Heart left ventricle (tissue), 16 donors: ENCODE data around the gene RPAP3. TPM values are rescaled to one million over a fixed set of nuclear protein-coding genes. Genes with fewer than 3 reads are reported as not detected.

Experiments
- ATAC-seq, 4 donors: fragments of 200-7000 bp; cut with Tn5 transposase; one replicate each; pipeline ENCODE4 v1.9.1; 2020 to 2022; ENCODE audit warnings: moderate library complexity in 4 of 4, mild to moderate bottlenecking in 3 of 4, moderate number of reproducible peaks in 1 of 4
- DNase-seq, 5 donors: peaks; one replicate each; pipeline ENCODE4 v3.0.0-alpha.2; 2020
- H3K27ac ChIP-seq, 12 donors: fragments of 200-600 bp; sonication (generic) in 4 of 12; one replicate each; pipeline versions ENCODE4 v1.5.0 to v1.8.0; 2016 to 2022; ENCODE audit warnings: mild to moderate bottlenecking in 2 of 12
- H3K27me3 ChIP-seq, 9 donors: fragments of 200-600 bp; sonication (generic) in 2 of 9; one replicate each; pipeline versions ENCODE4 v1.5.1 to v1.8.0; 2016 to 2022; ENCODE audit warnings: mild to moderate bottlenecking in 3 of 9
- H3K36me3 ChIP-seq, 9 donors: fragments of 200-600 bp; sonication (generic) in 2 of 9; one replicate each; pipeline versions ENCODE4 v1.5.0 to v1.8.0; 2018 to 2022; ENCODE audit warnings: mild to moderate bottlenecking in 2 of 9
- H3K4me1 ChIP-seq, 12 donors: fragments of 200-600 bp; sonication (generic) in 4 of 12; one replicate each; pipeline versions ENCODE4 v1.5.0 to v1.8.0; 2016 to 2022; ENCODE audit warnings: mild to moderate bottlenecking in 3 of 12
- H3K4me3 ChIP-seq, 12 donors: fragments of 200-600 bp; sonication (generic) in 4 of 12; one replicate each; pipeline versions ENCODE4 v1.5.0 to v1.8.0; 2017 to 2022; ENCODE audit warnings: mild to moderate bottlenecking in 9 of 12, moderate library complexity in 4 of 12
- H3K9me3 ChIP-seq, 12 donors: fragments of 200-600 bp; sonication (generic) in 4 of 12; one replicate each; pipeline versions ENCODE4 v1.5.0 to v1.8.0; 2016 to 2022; ENCODE audit warnings: mild to moderate bottlenecking in 1 of 12
- CTCF ChIP-seq, 12 donors: fragments of 200-600 bp; sonication (generic) in 4 of 12; IDR thresholded peaks; one replicate each; pipeline versions ENCODE4 v1.5.0 to v1.8.0; 2018 to 2022; ENCODE audit warnings: antibody characterized with exemption in 12 of 12, mild to moderate bottlenecking in 5 of 12
- POLR2A ChIP-seq, 2 donors: fragments of 450-650 bp; IDR thresholded peaks; one replicate each; pipeline ENCODE4 v1.6.1; 2017; ENCODE audit warnings: antibody characterized with exemption in 2 of 2, mild to moderate bottlenecking in 2 of 2, moderate library complexity in 2 of 2
- whole genome bisulfite sequencing, 4 donors: extraction: QIAGEN DNeasy Blood & Tissue Kit in 2 of 4; methylation state at CpG; one replicate each; pipeline versions ENCODE4 v1.1.5 to v1.1.7; 2013 to 2018; 5-methylcytosine and 5-hydroxymethylcytosine counted together
- intact Hi-C, 10 donors: fragments of 100-400 bp; cut with DNase I; formaldehyde crosslinking; loops; one replicate each; pipeline versions ENCODE4 v1.11.1 to v1.14.2; 2022
- polyA plus RNA-seq, 2 donors: library from polyadenylated mRNA; stranded (reverse); fragments of 200-250 nt; gene quantifications; one replicate each; pipeline ENCODE4 v1.2.3, GENCODE V29; 2013
- total RNA-seq, 9 donors: library from RNA; depleted of rRNA in 2 of 9; stranded (reverse); fragments of >200 nt in 2 of 9; fragmentation: NEBNext Ultra II Directional in 3 of 9; extraction: Animal tissue kit (Norgen Biotek cat#: 25700) in 3 of 9; gene quantifications; one replicate each; pipeline versions ENCODE4 v1.1.0 to v1.2.4, GENCODE V29; 2016 to 2023
- donor health status: ischemic (EF 13 %, LVEDD 7.1; RV severe dilation, severe dysfunction).
- donor health status: healthy with polysubstance abuse.
- donor health status: DM: no; HTN: yes; CAD: no.
- donor health status: DM: no; HTN: no; CAD: no.
- donor health status: ischemic (EF 25% LVEDD 6.9; RV normal size, moderate dysfunction).
- donor health status: ischemic (EF 25% LVEDD 5.7; RV mildly dilated, moderate dysfunction).
- donor health status: healthy.
- donor health status: DM: yes; HTN: yes; CAD: no.
- donor health status: ischemic (EF 35%, LVEDD 5.7; RV mildly dilated, moderate dysfunction).
- donor health status: nonischemic (EF 11% LVEDD 7.7; RV severe dilation, severe dysfunction).
- donor health status: DM: yes; HTN: yes; CAD: no.
- donor health status: PGD.
- donor health status: ischemic (EF 29% LVEDD 5.4; RV normal size, mild dysfunction).
- donor health status: nonischemic (EF 23%, LVEDD 6.1; RV moderate dilation, normal function).

Gene RPAP3
- total and polyA plus RNA-seq, 11 donors, result 7.2 to 25.2 (median 21.7) TPM

GRCh38 chr12:47707905-47708543 lies 2.2 kb upstream of the RPAP3 start:
- H3K4me3 ChIP-seq, result peak overlapping the region in 1 of 12 donors; percentile 91
- ATAC-seq (no peak), DNase-seq (no peak)
- TF ChIP-seq CTCF (IDR thresholded peaks at IDR 0.05), result no peak
- TF ChIP-seq POLR2A (IDR thresholded peaks at IDR 0.05), result no peak
- no peaks in the 10 kb centered on the region for H3K9me3 ChIP-seq
- peak overlapping the region in 1 of 12 donors; percentile 93 for H3K27ac ChIP-seq
- no peaks in the 10 kb centered on the region for H3K27me3 ChIP-seq
- 68 to 81% (median 73%) methylated on average over 5 of the region's 5 CpGs for WGBS, 4 donors
- peaks cover 0 to 58% (median 15%) of the 10 kb centered on the region in 12 donors for H3K4me1 ChIP-seq
- intact Hi-C loops, result no loop called here
- H3K36me3 ChIP-seq, result no peaks in the 10 kb centered on the region

GRCh38 chr12:47707355-47707754 lies 1.5 kb upstream of the RPAP3 start:
- intact Hi-C loops, result no loop called here
- TF ChIP-seq CTCF (IDR thresholded peaks at IDR 0.05) (no peak), POLR2A (IDR thresholded peaks at IDR 0.05) (no peak)
- no peaks in the 10 kb centered on the region for H3K27me3 ChIP-seq
- peaks cover 0 to 4% (median 0%) of the 10 kb centered on the region in 9 donors for H3K36me3 ChIP-seq
- H3K4me3 ChIP-seq, result peak overlapping the region in 1 of 12 donors; percentile 91
- DNase-seq (no peak), ATAC-seq (no peak)
- peak overlapping the region in 1 of 12 donors; percentile 93 for H3K27ac ChIP-seq
- no peaks in the 10 kb centered on the region for H3K9me3 ChIP-seq
- H3K4me1 ChIP-seq, result peaks cover 0 to 58% (median 15%) of the 10 kb centered on the region in 12 donors

GRCh38 chr12:47705229-47705565 lies 633 bp downstream of the RPAP3 start:
- no peak for DNase-seq
- Histone ChIP-seq H3K4me3 (peak overlapping the region; percentile 78 to 99 (median 94)), H3K36me3 (peaks cover 0 to 23% (median 12%) of the 10 kb centered on the region in 9 donors), H3K4me1 (peaks cover 0 to 49% (median 15%) of the 10 kb centered on the region in 12 donors), H3K9me3 (no peaks in the 10 kb centered on the region), H3K27ac (peak overlapping the region in 10 of 12 donors; percentile 69 to 94 (median 88)), H3K27me3 (no peaks in the 10 kb centered on the region)
- ATAC-seq, result no peak
- intact Hi-C loops, result no loop called here
- TF ChIP-seq CTCF (IDR thresholded peaks at IDR 0.05) (no peak), POLR2A (IDR thresholded peaks at IDR 0.05) (no peak)
- WGBS, 4 donors, result 2 to 4% (median 3%) methylated on average over 9 of the region's 9 CpGs

- TF ChIP-seq CTCF (IDR thresholded peaks at IDR 0.05) (no peak), POLR2A (IDR thresholded peaks at IDR 0.05) (no peak)
Measured at GRCh38 chr12:47704719-47705118, 1.1 kb downstream of the RPAP3 start.

More at GRCh38 chr12:47704719-47705118, 1.1 kb downstream of the RPAP3 start:
- Histone ChIP-seq H3K36me3 (peaks cover 0 to 28% (median 16%) of the 10 kb centered on the region in 9 donors), H3K27me3 (no peaks in the 10 kb centered on the region), H3K27ac (no peak overlapping the region), H3K9me3 (no peaks in the 10 kb centered on the region), H3K4me1 (peaks cover 0 to 44% (median 15%) of the 10 kb centered on the region in 12 donors), H3K4me3 (peak overlapping the region in 8 of 12 donors; percentile 89 to 99 (median 94))
- 87 to 95% (median 94%) methylated on average over 9 of the region's 9 CpGs for WGBS, 4 donors
- ATAC-seq (no peak), DNase-seq (no peak)
- intact Hi-C loops, result no loop called here
